WTC11 (cell line): ENCODE measurements around the gene ZRANB2. TPM values are rescaled to one million over a fixed set of nuclear protein-coding genes. Genes with fewer than 3 reads are reported as not detected.

Experiments used
- ATAC-seq: fragments of 200-7000 bp; cut with Tn5 transposase; 2 replicates; pipeline ENCODE4 v1.10.0; 2021; ENCODE audit warnings: mild to moderate bottlenecking, moderate library complexity
- CTCF ChIA-PET: fragments of 300-600 bp; sonication (Branson Sonifier 250); formaldehyde crosslinking; loops from one replicate; lab custom pipeline; 2021; ENCODE audit warnings: antibody characterized with exemption; lab: Charles Lee
- POLR2A ChIA-PET: fragments of 350-600 bp; sonication (Branson Sonifier 250); formaldehyde crosslinking; loops from one replicate; lab custom pipeline; 2021; ENCODE audit warnings: antibody characterized with exemption; lab: Charles Lee
- DNase-seq: peaks from one replicate; pipeline ENCODE4 v3.0.0; 2021; ENCODE audit warnings: low spot score
- H3K27ac Mint-ChIP-seq: 2 replicates; pipeline ENCODE4 v1.8.0; 2021; ENCODE audit warnings: mixed read lengths
- H3K27me3 Mint-ChIP-seq: 2 replicates; pipeline ENCODE4 v1.8.0; 2021; ENCODE audit warnings: low read depth, mild to moderate bottlenecking, moderate library complexity, mixed read lengths
- H3K36me3 Mint-ChIP-seq: 2 replicates; pipeline ENCODE4 v1.8.0; 2021; ENCODE audit warnings: mixed read lengths
- H3K4me1 Mint-ChIP-seq: 2 replicates; pipeline ENCODE4 v1.8.0; 2022; ENCODE audit warnings: mixed read lengths
- H3K4me3 Mint-ChIP-seq: 2 replicates; pipeline ENCODE4 v1.8.0; 2021; ENCODE audit warnings: mild to moderate bottlenecking, moderate library complexity, mixed read lengths
- H3K9me3 Mint-ChIP-seq: 2 replicates; pipeline ENCODE4 v1.8.0; 2021; ENCODE audit warnings: mixed read lengths
- AR ChIP-seq: fragments of 250-450 bp; sonication (Bioruptor Pico); IDR thresholded peaks from 2 replicates; pipeline ENCODE4 v1.9.0; 2021; ENCODE audit warnings: mild to moderate bottlenecking
- CTCF ChIP-seq: fragments of 200-600 bp; IDR thresholded peaks from 2 replicates; pipeline ENCODE4 v1.8.0; 2022; ENCODE audit warnings: antibody characterized with exemption
- E2F5 ChIP-seq: sonication (generic); formaldehyde crosslinking; IDR thresholded peaks from 2 replicates; pipeline ENCODE4 v1.8.1; 2022; ENCODE audit warnings: mild to moderate bottlenecking, moderate library complexity, missing genetic modification reagents
- ELF4 ChIP-seq: sonication (generic); formaldehyde crosslinking; IDR thresholded peaks from 2 replicates; pipeline ENCODE4 v1.8.1; 2022; ENCODE audit warnings: low read depth, mild to moderate bottlenecking, moderate library complexity, missing genetic modification reagents
- GTF2I ChIP-seq: fragments of 250-450 bp; sonication (Bioruptor Pico); conservative IDR thresholded peaks from 2 replicates; pipeline ENCODE4 v1.4.0; 2021; ENCODE audit warnings: mild to moderate bottlenecking
- HMGXB4 ChIP-seq: sonication (generic); formaldehyde crosslinking; IDR thresholded peaks from 2 replicates; pipeline ENCODE4 v1.8.1; 2023; ENCODE audit warnings: mild to moderate bottlenecking, moderate library complexity, missing genetic modification reagents
- IRF1 ChIP-seq: sonication (generic); formaldehyde crosslinking; IDR thresholded peaks from 2 replicates; pipeline ENCODE4 v1.8.0; 2023; ENCODE audit warnings: missing genetic modification reagents
- KAT7 ChIP-seq: sonication (generic); formaldehyde crosslinking; IDR thresholded peaks from 2 replicates; pipeline ENCODE4 v1.8.1; 2023; ENCODE audit warnings: missing genetic modification reagents, mild to moderate bottlenecking, borderline replicate concordance
- NFE2L1 ChIP-seq: sonication (generic); formaldehyde crosslinking; IDR thresholded peaks from 2 replicates; pipeline ENCODE4 v1.8.1; 2023; ENCODE audit warnings: missing genetic modification reagents
- NFYB ChIP-seq: sonication (generic); formaldehyde crosslinking; conservative IDR thresholded peaks from 2 replicates; pipeline ENCODE4 v1.8.0; 2022; ENCODE audit warnings: low read depth, missing genetic modification reagents
- NR2C2 ChIP-seq: sonication (generic); formaldehyde crosslinking; IDR thresholded peaks from 2 replicates; pipeline ENCODE4 v1.8.0; 2022; ENCODE audit warnings: mild to moderate bottlenecking, missing genetic modification reagents
- PRDM15 ChIP-seq: sonication (generic); formaldehyde crosslinking; IDR thresholded peaks from 2 replicates; pipeline ENCODE4 v1.8.0; 2022; ENCODE audit warnings: missing genetic modification reagents
- SP1 ChIP-seq: sonication (generic); formaldehyde crosslinking; conservative IDR thresholded peaks from 2 replicates; pipeline ENCODE4 v1.8.1; 2022; ENCODE audit warnings: missing genetic modification reagents
- USF1 ChIP-seq: sonication (generic); formaldehyde crosslinking; IDR thresholded peaks from 2 replicates; pipeline ENCODE4 v1.8.0; 2022; ENCODE audit warnings: mild to moderate bottlenecking, missing genetic modification reagents
- ZMAT4 ChIP-seq: fragments of 250-450 bp; sonication (Bioruptor Pico); IDR thresholded peaks from 2 replicates; pipeline ENCODE4 v1.9.0; 2021; ENCODE audit warnings: mild to moderate bottlenecking
- ZNF281 ChIP-seq: sonication (generic); formaldehyde crosslinking; IDR thresholded peaks from 2 replicates; pipeline ENCODE4 v1.8.0; 2023; ENCODE audit warnings: mild to moderate bottlenecking, missing genetic modification reagents
- total RNA-seq: library from RNA; stranded (reverse); gene quantifications from 3 replicates; pipeline ENCODE4 v1.2.3, GENCODE V29; 2021

Gene ZRANB2
- total RNA-seq, 1 experiment from 2014 or later: 85.8 TPM

GRCh38 chr1:71101839-71102376 lies 21.1 kb upstream of the ZRANB2 start:
- DNase-seq (no peak), ATAC-seq (peak; percentile 68)
- CTCF ChIA-PET: no interaction called here
- no peaks in the 10 kb centered on the region; the same call in 1 of the 2 replicates for H3K9me3 Mint-ChIP-seq
- no peak overlapping the region for H3K27ac Mint-ChIP-seq
- no peak overlapping the region for H3K4me3 Mint-ChIP-seq
- no peaks in the 10 kb centered on the region for H3K36me3 Mint-ChIP-seq
- peaks cover 6% of the 10 kb centered on the region for H3K4me1 Mint-ChIP-seq
- H3K27me3 Mint-ChIP-seq: no peaks in the 10 kb centered on the region
- no peak for TF ChIP-seq ZMAT4 (CRISPR knock-in tag)
- no peak for TF ChIP-seq NFYB (CRISPR knock-in tag)
- TF ChIP-seq KAT7: no peak
- TF ChIP-seq NR2C2 (CRISPR knock-in tag): no peak
- TF ChIP-seq GTF2I: no peak
- TF ChIP-seq PRDM15 (CRISPR knock-in tag): no peak
- no peak for TF ChIP-seq HMGXB4 (CRISPR knock-in tag)
- TF ChIP-seq ELF4 (CRISPR knock-in tag): no peak
- no peak for TF ChIP-seq E2F5 (CRISPR knock-in tag)
- POLR2A ChIA-PET: no interaction called here

- no peak overlapping the region for H3K4me3 Mint-ChIP-seq
- no peaks in the 10 kb centered on the region for H3K36me3 Mint-ChIP-seq
- DNase-seq (no peak), ATAC-seq (no peak)
- no peaks in the 10 kb centered on the region for H3K9me3 Mint-ChIP-seq
- POLR2A ChIA-PET: no interaction called here
- peaks cover 6% of the 10 kb centered on the region for H3K4me1 Mint-ChIP-seq
- CTCF ChIA-PET: interaction anchor here (1.4 kb wide), 1 partner anchor 260 kb away, joined by 3 read pairs; no protein-coding TSS in a partner anchor
- no peak overlapping the region for H3K27ac Mint-ChIP-seq
- H3K27me3 Mint-ChIP-seq: no peaks in the 10 kb centered on the region
- no peak for TF ChIP-seq IRF1 (CRISPR knock-in tag)
- no peak for TF ChIP-seq NFE2L1 (CRISPR knock-in tag)
- no peak for TF ChIP-seq SP1 (CRISPR knock-in tag)
- no peak for TF ChIP-seq AR (CRISPR knock-in tag)
- TF ChIP-seq CTCF: no peak
- no peak for TF ChIP-seq ZNF281
- no peak for TF ChIP-seq USF1
Measured at GRCh38 chr1:71097428-71097827, 16.6 kb upstream of the ZRANB2 start.
